Parathyroid adenoma (tissue), 2 donors: ENCODE measurements around the gene CYP1A2.
"Not testable (repeated sequence)": the region's sequence is repeated elsewhere in the genome, so short reads cannot be mapped to it uniquely, and the experiment has no call there.

Experiments
- H2AFZ ChIP-seq: fragments of 300-600 bp; sonication (generic); one replicate; pipeline ENCODE4 v1.7.0; 2017; ENCODE audit warnings: antibody characterized with exemption, mild to moderate bottlenecking
- H3K27ac ChIP-seq: fragments of 300-600 bp; sonication (generic); one replicate; pipeline ENCODE4 v1.7.0; 2017
- H3K27me3 ChIP-seq: fragments of 300-600 bp; sonication (generic); one replicate; pipeline ENCODE4 v1.7.0; 2017; ENCODE audit warnings: low read length; ENCODE audit not compliant: control insufficient read depth, insufficient read depth
- H3K36me3 ChIP-seq: fragments of 300-600 bp; sonication (generic); one replicate; pipeline ENCODE4 v1.7.0; 2017; ENCODE audit warnings: low read length; ENCODE audit not compliant: control insufficient read depth, insufficient read depth
- H3K4me1 ChIP-seq: fragments of 300-600 bp; sonication (generic); one replicate; pipeline ENCODE4 v1.7.0; 2017; ENCODE audit warnings: control low read depth
- H3K4me2 ChIP-seq: fragments of 300-600 bp; sonication (generic); one replicate; pipeline ENCODE4 v1.7.0; 2017; ENCODE audit warnings: low read length
- H3K4me3 ChIP-seq: fragments of 300-600 bp; sonication (generic); one replicate; pipeline ENCODE4 v1.7.0; 2017; ENCODE audit warnings: low read depth, low read length
- H3K79me2 ChIP-seq: fragments of 300-600 bp; sonication (generic); one replicate; pipeline ENCODE4 v1.7.0; 2017; ENCODE audit warnings: control low read depth
- H3K9ac ChIP-seq: fragments of 300-600 bp; sonication (generic); one replicate; pipeline ENCODE4 v1.7.0; 2017; ENCODE audit warnings: mild to moderate bottlenecking
- H3K9me3 ChIP-seq: fragments of 300-600 bp; sonication (generic); one replicate; pipeline ENCODE4 v1.7.0; 2017; ENCODE audit warnings: low read length; ENCODE audit not compliant: control insufficient read depth
- TF ChIP-seq, protein P1 (sequence below): fragments of 300-600 bp; sonication (generic); IDR thresholded peaks from one replicate; pipeline ENCODE4 v1.7.0; 2017; ENCODE audit warnings: antibody characterized with exemption, mild to moderate bottlenecking
- donor health status: primary hyperparathyroidism.

The CYP1A2 gene

DNA sequence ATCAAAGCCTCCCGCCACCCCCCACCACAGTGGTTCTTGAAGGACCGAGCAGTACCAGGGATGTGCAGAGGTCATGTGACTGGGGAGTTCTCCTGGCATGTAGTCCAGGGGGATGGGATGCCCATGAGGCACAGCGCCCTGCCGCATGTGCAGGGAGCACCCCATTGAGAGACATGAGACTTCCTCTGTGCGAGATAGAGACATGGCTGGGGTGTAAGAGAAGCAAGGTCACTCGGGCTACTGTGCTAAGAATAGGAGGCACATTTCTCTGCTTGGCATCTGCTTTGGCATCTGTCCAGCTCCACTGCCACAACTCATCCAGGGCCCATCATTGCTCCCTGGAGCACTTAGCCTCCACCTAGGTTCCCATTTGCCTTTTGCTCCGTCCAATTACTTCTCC lies 20.9 kb upstream of the CYP1A2 start:
- H2AFZ ChIP-seq, result no peak overlapping the region
- TF ChIP-seq, protein P1, sequence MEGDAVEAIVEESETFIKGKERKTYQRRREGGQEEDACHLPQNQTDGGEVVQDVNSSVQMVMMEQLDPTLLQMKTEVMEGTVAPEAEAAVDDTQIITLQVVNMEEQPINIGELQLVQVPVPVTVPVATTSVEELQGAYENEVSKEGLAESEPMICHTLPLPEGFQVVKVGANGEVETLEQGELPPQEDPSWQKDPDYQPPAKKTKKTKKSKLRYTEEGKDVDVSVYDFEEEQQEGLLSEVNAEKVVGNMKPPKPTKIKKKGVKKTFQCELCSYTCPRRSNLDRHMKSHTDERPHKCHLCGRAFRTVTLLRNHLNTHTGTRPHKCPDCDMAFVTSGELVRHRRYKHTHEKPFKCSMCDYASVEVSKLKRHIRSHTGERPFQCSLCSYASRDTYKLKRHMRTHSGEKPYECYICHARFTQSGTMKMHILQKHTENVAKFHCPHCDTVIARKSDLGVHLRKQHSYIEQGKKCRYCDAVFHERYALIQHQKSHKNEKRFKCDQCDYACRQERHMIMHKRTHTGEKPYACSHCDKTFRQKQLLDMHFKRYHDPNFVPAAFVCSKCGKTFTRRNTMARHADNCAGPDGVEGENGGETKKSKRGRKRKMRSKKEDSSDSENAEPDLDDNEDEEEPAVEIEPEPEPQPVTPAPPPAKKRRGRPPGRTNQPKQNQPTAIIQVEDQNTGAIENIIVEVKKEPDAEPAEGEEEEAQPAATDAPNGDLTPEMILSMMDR, result no peak
- H3K27me3 ChIP-seq, result no peaks in the 10 kb centered on the region
- H3K27ac ChIP-seq, result no peak overlapping the region
- H3K9ac ChIP-seq, result no peak overlapping the region
- no peaks in the 10 kb centered on the region for H3K4me1 ChIP-seq
- no peaks in the 10 kb centered on the region for H3K9me3 ChIP-seq
- H3K79me2 ChIP-seq, result no peaks in the 10 kb centered on the region
- no peak overlapping the region for H3K4me2 ChIP-seq
- H3K36me3 ChIP-seq, result no peaks in the 10 kb centered on the region
- no peak overlapping the region for H3K4me3 ChIP-seq

DNA sequence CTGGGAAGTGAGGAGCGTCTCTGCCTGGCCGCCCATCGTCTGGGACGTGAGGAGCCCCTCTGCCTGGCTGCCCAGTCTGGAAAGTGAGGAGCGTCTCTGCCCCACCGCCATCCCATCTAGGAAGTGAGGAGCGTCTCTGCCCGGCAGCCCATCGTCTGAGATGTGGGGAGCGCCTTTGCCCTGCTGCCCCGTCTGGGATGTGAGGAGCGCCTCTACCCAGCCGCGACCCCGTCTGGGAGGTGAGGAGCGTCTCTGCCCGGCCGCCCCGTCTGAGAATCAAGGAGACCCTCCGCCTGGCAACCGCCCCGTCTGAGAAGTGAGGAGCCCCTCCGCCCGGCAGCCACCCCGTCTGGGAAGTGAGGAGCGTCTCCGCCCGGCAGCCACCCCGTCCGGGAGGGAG lies 19.9 kb upstream of the CYP1A2 start:
- H2AFZ ChIP-seq, H3K4me1 ChIP-seq, H3K9ac ChIP-seq, H3K27ac ChIP-seq, H3K4me2 ChIP-seq, H3K9me3 ChIP-seq, H3K4me3 ChIP-seq, H3K79me2 ChIP-seq, H3K27me3 ChIP-seq, H3K36me3 ChIP-seq: not testable (repeated sequence)

DNA sequence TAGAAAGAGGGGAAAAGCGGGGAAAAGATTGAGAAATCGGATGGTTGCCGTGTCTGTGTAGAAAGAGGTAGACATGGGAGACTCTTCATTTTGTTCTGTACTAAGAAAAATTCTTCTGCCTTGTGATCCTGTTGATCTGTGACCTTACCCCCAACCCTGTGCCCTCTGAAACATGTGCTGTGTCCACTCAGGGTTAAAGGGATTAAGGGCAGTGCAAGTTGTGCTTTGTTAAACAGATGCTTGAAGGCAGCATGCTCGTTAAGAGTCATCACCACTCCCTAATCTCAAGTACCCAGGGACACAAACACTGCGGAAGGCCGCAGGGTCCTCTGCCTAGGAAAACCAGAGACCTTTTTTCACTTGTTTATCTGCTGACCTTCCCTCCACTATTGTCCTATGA lies 19.3 kb upstream of the CYP1A2 start:
- not testable (repeated sequence) for H3K27me3 ChIP-seq

DNA sequence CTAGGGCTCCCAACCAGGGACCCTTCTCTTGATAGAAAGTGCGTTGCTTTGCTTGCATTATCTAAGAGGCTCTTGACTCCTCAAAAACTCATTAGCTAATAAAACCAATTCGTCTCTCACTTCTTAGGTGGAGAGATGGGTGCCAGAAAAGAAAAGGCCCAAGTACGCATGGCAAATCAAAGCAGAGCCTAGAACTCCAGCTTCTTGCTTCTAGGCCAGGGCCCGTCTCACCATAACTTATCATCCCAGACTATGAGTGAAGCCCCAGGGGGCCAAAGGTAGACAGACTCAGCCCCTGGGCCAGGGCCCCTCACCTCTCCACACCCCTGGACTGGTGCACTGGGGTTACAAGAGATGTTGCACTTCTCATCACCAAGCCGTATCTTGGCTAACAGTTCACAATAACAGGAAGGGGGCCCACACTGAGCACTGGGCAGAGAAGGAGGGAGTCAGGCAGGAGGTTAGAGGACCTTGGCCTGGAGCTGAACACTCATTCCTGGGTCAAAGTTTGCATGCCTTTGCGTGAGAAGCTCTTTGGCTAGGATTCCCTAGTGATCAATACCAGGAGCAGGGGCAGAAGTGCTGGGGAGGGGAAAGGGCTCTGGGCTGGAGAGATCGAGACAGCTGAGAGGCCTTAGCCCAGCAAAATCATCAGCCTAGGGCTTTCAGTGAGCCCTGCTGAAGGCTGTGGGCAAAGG lies 17.9 kb upstream of the CYP1A2 start:
- Histone ChIP-seq H3K4me2 (no peak overlapping the region), H3K27me3 (no peaks in the 10 kb centered on the region), H3K79me2 (no peaks in the 10 kb centered on the region), H3K36me3 (no peaks in the 10 kb centered on the region), H3K9me3 (no peaks in the 10 kb centered on the region), H3K27ac (no peak overlapping the region), H3K4me3 (no peak overlapping the region), H3K9ac (no peak overlapping the region), H3K4me1 (no peaks in the 10 kb centered on the region), H2AFZ (no peak overlapping the region)
- TF ChIP-seq, protein P1, result no peak

More for the DNA sequence above, 19.3 kb upstream of the CYP1A2 start:
- not testable (repeated sequence) for H2AFZ ChIP-seq, H3K79me2 ChIP-seq, H3K4me3 ChIP-seq, H3K36me3 ChIP-seq, H3K27ac ChIP-seq, H3K4me1 ChIP-seq, H3K4me2 ChIP-seq, H3K9ac ChIP-seq, H3K9me3 ChIP-seq

DNA sequence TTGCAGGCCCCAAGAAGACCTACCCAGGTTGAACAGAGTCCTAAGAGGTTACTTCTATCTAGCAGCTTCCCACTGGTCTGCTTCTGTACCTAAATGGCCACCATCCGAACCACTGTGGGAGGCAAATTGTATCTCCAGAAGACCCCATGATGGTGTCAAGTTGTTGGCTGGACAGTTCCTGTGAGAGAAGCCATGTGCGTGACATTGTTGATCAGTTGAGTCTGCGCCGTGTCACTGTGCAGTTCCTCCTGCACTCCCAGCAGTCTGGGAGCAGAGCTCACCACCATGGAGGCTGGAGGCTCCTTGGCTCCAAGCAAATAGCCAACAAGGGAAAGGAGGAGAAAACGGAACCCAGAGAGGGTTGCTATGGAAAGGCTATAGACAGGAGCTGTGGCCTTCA lies 15.8 kb upstream of the CYP1A2 start:
- Histone ChIP-seq H3K4me2 (no peak overlapping the region), H3K9ac (no peak overlapping the region), H2AFZ (no peak overlapping the region), H3K27me3 (no peaks in the 10 kb centered on the region), H3K4me1 (no peaks in the 10 kb centered on the region), H3K9me3 (no peaks in the 10 kb centered on the region), H3K4me3 (no peak overlapping the region), H3K27ac (no peak overlapping the region), H3K79me2 (no peaks in the 10 kb centered on the region), H3K36me3 (no peaks in the 10 kb centered on the region)
- TF ChIP-seq, protein P1, result no peak

DNA sequence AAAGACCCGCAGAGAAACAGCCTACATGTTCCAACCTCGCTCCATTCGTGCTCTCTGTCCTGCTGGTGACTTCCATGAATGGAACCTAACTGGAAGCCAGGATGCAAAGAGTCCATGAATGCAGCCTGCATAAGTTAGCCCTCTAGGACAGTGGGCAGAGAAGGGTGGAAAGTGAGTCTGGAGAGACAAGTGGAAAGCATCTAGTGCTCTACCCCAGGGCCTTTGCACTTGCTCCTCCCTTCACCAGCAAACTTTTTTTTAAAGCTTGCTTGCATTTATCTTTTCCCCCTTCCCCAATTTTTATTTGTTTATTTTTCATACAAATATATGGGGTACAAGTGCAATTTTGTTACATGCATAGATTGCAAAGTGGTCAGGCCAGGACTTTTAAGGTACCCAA lies 15.4 kb upstream of the CYP1A2 start:
- Histone ChIP-seq H3K4me2 (no peak overlapping the region), H3K9ac (no peak overlapping the region), H3K27me3 (no peaks in the 10 kb centered on the region), H3K27ac (no peak overlapping the region), H3K79me2 (no peaks in the 10 kb centered on the region), H3K36me3 (no peaks in the 10 kb centered on the region), H2AFZ (no peak overlapping the region), H3K4me3 (no peak overlapping the region), H3K4me1 (no peaks in the 10 kb centered on the region), H3K9me3 (no peaks in the 10 kb centered on the region)
- TF ChIP-seq, protein P1, result no peak
